ENCODE data around the gene COPA.

COPA gene

GRCh38 chr1:160374306-160375110, 31.5 kb upstream of the COPA start:
- POLR2A ChIA-PET: no interaction called here
- no peak for DNase-seq (ENCODE audit: extremely low spot score)
- CTCF ChIA-PET: interaction anchor here (1.1 to 7.8 kb wide), 9 partner anchors 10 to 296 kb away, joined by 4 to 125 read pairs (median 16); partner anchors contain the start of gene NHLH1
- no peak for TF ChIP-seq CTCF (IDR thresholded peaks at IDR 0.05; ENCODE audit: control extremely low read depth, extremely low read depth, low read depth, missing control alignments)

GRCh38 chr1:160373696-160374095, 30.6 kb upstream of the COPA start:
- no peak for TF ChIP-seq CTCF (IDR thresholded peaks at IDR 0.05; ENCODE audit: control extremely low read depth, extremely low read depth, low read depth, missing control alignments)
- CTCF ChIA-PET: interaction anchor here (0.5 to 7.8 kb wide), 7 partner anchors 23 to 327 kb away, joined by 3 to 125 read pairs (median 5); no protein-coding TSS in a partner anchor
- DNase-seq (ENCODE audit: extremely low spot score): no peak
- POLR2A ChIA-PET: no interaction called here

GRCh38 chr1:160371756-160372155, 28.7 kb upstream of the COPA start:
- no peak for DNase-seq (ENCODE audit: extremely low spot score)
- no peak for TF ChIP-seq CTCF (IDR thresholded peaks at IDR 0.05; ENCODE audit: control extremely low read depth, extremely low read depth, low read depth, missing control alignments)
- POLR2A ChIA-PET: no interaction called here
- CTCF ChIA-PET: interaction anchor here (1.1 to 2.2 kb wide), 6 partner anchors 15 to 271 kb away, joined by 3 to 7 read pairs (median 4); no protein-coding TSS in a partner anchor

- CTCF ChIA-PET: interaction anchor here (1.2 to 2.2 kb wide), 6 partner anchors 15 to 270 kb away, joined by 3 to 7 read pairs (median 4); no protein-coding TSS in a partner anchor
- no peak for TF ChIP-seq CTCF (IDR thresholded peaks at IDR 0.05; ENCODE audit: control extremely low read depth, extremely low read depth, low read depth, missing control alignments)
- DNase-seq (ENCODE audit: extremely low spot score): no peak
- POLR2A ChIA-PET: no interaction called here
Observed at GRCh38 chr1:160371346-160371631, 28.2 kb upstream of the COPA start.

GRCh38 chr1:160370561-160371345, 27.7 kb upstream of the COPA start:
- no peak for DNase-seq (ENCODE audit: extremely low spot score)
- CTCF ChIA-PET: interaction anchor here (1.2 to 2.2 kb wide), 4 partner anchors 22 to 270 kb away, joined by 4 to 7 read pairs (median 4); no protein-coding TSS in a partner anchor

More at GRCh38 chr1:160370561-160371345, 27.7 kb upstream of the COPA start:
- POLR2A ChIA-PET: no interaction called here
- no peak for TF ChIP-seq CTCF (IDR thresholded peaks at IDR 0.05; ENCODE audit: control extremely low read depth, extremely low read depth, low read depth, missing control alignments)
